HG03342 (cell line): ENCODE measurements around the gene MAML1.
"Not testable (repeated sequence)": the region's sequence is repeated elsewhere in the genome, so short reads cannot be mapped to it uniquely, and the experiment has no call there.

Experiments used
- ATAC-seq: cut with Tn5 transposase; IDR thresholded peaks from one replicate; pipeline ENCODE4 v1.9.1; 2021; ENCODE audit warnings: mild to moderate bottlenecking, moderate library complexity; ENCODE audit not compliant: unreplicated experiment

MAML1 gene

GRCh38 chr5:179732412-179732917, at the start of gene MAML1:
Gene MAML1 (plus strand): TSS chr5:179732822. CDS start chr5:179733113, 291 bp downstream.
- ATAC-seq: peak; percentile 96

- not testable (repeated sequence) for ATAC-seq
These were observed 43.4 kb upstream of the MAML1 start for GRCh38 chr5:179689212-179689611.

GRCh38 chr5:179694561-179694960, 38.1 kb upstream of the MAML1 start:
- no peak for ATAC-seq

GRCh38 chr5:179696603-179697002, 36.0 kb upstream of the MAML1 start:
- ATAC-seq: no peak

GRCh38 chr5:179697108-179697507, 35.5 kb upstream of the MAML1 start:
- no peak for ATAC-seq

GRCh38 chr5:179697543-179697942, 35.1 kb upstream of the MAML1 start:
- ATAC-seq: not testable (repeated sequence)

GRCh38 chr5:179697993-179698934, 34.4 kb upstream of the MAML1 start:
- peak; percentile 87 for ATAC-seq

GRCh38 chr5:179698935-179699615, 33.5 kb upstream of the MAML1 start, which contains the start of gene CANX:
Gene CANX (plus strand): TSS chr5:179698967. CDS start chr5:179705682, 6,715 bp downstream.
- ATAC-seq: no peak

GRCh38 chr5:179699616-179700237, 32.9 kb upstream of the MAML1 start:
- no peak for ATAC-seq

GRCh38 chr5:179700401-179700918, 32.2 kb upstream of the MAML1 start:
- no peak for ATAC-seq

GRCh38 chr5:179716286-179716685, 16.3 kb upstream of the MAML1 start:
- ATAC-seq: no peak

GRCh38 chr5:179720222-179720621, 12.4 kb upstream of the MAML1 start:
- no peak for ATAC-seq

GRCh38 chr5:179724163-179724562, 8.5 kb upstream of the MAML1 start:
- ATAC-seq: no peak

GRCh38 chr5:179727106-179727505, 5.5 kb upstream of the MAML1 start:
- no peak for ATAC-seq

- no peak for ATAC-seq
These were observed 3.3 kb upstream of the MAML1 start for GRCh38 chr5:179729303-179729702.

- no peak for ATAC-seq
These were observed 2.9 kb upstream of the MAML1 start for GRCh38 chr5:179729727-179730126.

- ATAC-seq: no peak
These were observed 2.3 kb upstream of the MAML1 start for GRCh38 chr5:179730356-179730755.

GRCh38 chr5:179730852-179731251, 1.8 kb upstream of the MAML1 start:
- ATAC-seq: no peak

GRCh38 chr5:179731791-179732411, 721 bp upstream of the MAML1 start:
- peak; percentile 9 for ATAC-seq
